NCI-H446 (cell line): Measurements from ENCODE around the gene UBASH3A.
"Not testable (repeated sequence)": the region's sequence is repeated elsewhere in the genome, so short reads cannot be mapped to it uniquely, and the experiment has no call there.

Source experiments
- DNase-seq, 2 experiments: peaks; one replicate each; lab custom pipeline; 2025; lab: John Stamatoyannopoulos, UW

Gene UBASH3A

DNA sequence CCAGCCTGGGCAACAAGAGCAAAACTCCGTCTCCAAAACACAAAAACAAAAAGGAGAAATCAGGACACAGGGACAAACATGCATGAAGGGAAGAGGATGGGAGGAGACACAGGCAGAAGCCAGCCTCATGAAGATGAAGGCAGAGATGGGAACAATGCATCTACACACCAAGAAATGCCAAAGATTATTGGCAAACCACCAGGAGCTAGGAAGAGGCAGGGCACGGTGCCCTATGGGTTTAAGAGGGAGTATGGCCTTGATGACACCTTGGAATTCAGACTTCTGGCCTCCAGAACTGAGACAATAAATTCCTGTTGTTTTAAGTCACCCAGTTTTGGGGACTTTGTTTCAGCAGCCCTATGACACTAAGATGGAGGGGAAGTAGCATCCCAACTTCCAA is 13.0 kb upstream of the UBASH3A start:
- DNase-seq = no peak

DNA sequence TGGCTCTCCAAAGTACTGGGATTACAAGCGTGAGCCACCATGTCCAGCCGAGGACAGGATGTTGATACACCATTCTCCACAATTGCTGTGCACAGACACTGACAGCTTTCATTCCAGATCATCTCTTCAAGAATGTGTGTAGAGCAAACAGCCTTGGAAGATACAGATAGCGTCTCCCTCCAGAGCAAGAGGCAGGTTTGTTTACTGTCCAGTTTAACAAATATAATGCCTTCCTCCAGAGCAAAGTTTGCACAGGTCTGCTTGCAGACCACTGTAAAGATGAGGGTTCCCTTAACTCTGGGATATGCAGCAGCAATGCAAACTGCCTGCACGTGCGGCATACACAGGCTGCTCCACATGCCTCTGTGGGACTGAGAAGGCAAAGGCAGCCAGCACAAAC is 12.4 kb upstream of the UBASH3A start:
- no peak for DNase-seq

DNA sequence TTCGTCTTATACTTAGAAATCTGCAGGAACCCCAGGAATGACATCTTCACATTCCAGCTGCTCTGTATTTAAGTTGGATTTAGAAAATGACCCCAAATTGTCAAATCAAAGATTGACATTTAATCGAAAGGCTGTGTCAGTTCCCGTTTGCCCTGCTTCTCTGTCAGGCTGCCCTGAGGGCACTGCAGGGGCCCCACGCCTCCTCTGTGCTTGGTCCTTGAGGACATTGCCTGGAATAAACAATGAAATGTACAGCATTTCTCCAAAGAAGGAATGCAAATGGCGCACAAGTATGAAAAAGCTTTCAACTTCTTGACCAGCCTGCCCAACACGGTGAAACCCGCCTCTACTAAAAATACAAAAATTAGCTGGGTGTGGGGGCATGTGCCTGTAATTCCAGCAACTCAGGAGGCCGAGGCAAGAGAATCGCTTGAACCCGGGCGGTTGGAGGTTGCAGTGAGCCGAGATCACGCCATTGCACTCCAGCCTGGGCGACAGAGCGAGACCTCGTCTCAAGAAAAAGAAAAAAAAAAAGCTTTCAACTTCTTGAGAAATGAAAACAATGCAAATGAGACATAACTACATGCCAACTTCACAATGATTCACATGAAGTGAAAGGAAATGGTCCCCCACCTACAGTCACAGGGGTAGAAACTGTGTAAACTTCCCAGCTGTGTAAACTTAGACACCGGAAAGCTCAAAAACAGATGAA is 10.8 kb upstream of the UBASH3A start:
- DNase-seq = no peak

DNA sequence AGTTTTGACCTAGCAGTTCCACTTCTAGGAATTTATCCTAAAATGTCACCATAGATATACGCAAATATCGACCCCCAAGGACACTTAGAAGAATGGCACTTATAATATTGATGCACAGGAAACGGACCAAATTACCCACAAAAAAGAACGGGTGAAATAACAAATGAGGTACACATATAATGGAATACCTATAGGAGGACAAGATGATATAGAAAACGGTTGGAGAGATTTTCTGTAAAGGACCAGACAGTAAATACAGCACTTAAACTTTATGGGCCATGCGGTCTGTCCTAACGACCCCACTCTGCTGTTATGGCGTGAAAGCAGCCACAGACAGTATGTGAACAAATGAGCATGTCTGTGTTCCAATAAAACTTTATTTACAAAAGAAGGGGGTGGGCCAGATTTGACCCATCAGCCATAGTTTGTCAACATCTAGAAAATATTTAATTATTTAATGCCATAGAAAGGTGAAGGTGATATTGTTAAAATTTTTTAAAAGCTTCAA is 10.2 kb upstream of the UBASH3A start:
- DNase-seq = no peak

DNA sequence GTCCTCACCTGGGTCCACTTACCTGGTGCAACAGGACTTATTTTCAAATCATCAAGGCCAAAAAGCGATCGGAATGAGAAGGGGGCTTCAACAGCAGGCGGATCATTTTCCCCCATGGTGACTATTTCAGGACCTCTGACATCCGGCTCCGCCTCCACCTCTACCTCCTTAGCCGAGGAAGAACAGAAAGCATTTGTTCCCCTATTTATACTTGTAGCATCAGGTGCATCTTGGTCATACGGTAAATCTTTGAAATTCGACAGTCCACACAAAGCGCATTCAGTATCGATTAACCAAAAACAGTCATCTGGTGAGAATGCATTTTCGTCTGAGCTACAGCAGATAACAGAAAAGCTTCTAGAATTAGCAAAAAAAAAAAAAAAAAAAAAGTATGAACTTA is 8.4 kb upstream of the UBASH3A start:
- no peak for DNase-seq

DNA sequence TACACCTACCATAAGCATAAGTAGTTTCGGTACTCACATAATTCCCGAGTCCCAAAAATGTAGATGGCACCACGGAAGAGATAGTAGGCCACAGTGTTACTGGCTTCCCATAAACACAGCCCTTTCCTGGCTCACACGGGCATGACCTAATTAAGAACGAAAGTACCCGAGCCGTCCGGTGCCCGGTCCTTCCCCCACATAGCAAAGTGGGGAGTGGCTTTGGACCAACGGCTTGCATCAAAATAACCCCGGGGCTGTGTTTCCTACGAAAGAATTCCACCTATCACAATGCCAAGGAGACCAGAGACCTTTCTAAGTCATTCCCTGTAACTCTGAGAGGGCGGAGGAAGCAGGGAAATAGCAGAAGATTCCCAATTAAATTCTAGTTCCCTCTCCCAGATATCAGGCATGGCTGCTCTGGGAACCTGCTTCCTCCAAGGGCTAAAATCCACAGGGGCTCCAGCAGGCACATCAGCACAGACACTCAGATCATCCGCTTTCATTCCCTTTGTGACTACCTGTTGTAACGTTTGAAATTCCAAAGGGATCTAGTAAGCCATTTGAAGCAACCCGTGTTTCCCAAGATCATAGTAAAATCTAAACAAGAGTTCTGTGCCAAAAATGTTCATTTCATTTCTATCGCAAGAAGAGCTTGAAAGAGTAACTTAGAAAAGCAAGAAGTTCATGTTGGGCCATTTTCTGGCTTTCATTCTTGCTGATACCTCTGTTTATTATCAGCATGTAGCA is 7.6 kb upstream of the UBASH3A start, which contains the start of gene TMPRSS3:
TSS of gene TMPRSS3 (minus strand) at position 148 of the 747 bp plus-strand sequence. CDS start 635 bp downstream, outside the sequence.
- DNase-seq = no peak

DNA sequence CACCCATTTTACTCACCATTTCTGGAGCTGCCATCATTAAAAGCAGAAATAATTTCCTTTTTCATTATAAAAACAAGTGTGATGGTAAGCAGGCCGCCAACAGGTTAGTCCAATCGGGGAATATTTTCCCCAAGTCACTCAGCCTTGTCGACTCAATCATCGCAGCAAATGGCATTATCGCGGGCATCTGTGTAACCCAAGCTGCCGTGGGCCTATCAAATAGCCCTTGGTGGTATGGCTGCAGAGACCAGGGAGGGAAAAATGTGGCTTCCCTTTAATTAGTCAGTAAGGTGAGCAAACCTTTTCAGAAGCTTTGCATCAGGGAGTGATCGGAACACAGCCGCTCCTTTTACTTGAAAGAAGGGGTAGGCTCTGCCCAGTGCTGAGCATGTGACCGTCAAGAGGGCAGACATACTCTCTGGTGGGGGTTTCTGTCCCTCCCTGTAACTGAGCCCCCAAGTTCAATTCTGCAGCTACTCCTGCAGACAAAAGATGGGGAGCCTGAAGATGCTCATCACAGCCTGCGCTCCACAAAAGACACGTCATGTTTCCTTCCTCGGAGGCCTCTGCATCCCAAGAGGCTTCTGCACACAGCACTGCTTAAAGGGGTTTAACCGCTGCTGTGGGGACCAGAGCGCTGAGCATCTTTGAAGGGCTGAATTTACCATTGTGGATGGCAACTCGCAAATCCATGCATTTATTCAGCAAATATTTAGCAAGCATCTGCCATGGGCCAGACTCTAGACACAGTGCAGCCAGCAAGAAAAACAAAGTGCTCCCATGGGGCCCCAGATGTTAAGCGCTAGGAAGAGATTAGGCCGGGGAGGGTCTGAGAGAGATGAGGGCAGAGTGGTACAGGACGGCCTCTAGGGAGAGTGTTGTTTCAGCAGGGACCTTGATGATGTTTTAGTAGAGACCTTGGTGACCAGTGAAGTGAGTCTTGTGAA is 6.6 kb upstream of the UBASH3A start:
- DNase-seq = no peak

DNA sequence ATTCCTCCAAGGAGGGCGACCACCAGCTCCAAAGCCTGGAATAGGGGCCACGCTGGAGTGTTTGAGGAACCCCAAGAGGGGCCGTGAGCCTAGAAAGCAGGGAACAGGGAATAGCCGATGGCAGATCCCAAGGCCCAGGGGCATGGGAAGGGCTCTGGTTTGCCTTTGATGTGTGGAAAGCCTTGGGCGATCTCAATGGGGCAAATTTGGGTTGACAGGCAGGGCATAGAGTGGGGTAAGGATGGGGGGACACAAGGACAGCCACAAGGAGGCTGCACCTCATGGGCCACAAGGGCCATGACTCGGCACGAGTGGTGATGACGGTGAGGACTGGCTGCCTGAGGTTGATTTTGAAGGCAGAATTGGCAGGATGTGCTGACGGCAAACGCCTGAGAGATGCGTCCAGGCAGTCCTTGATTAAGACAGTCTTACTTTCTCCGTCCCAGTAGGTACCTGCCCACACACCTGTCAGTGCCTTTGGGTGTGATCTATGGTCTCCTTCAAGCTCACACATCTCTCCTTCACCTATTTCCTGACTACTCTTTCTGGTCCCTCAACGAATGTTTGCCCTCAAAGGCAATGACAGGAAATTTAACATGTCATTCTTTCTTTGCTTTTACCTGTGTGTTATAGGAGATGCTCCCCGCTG is 5.8 kb upstream of the UBASH3A start:
- no peak for DNase-seq

DNA sequence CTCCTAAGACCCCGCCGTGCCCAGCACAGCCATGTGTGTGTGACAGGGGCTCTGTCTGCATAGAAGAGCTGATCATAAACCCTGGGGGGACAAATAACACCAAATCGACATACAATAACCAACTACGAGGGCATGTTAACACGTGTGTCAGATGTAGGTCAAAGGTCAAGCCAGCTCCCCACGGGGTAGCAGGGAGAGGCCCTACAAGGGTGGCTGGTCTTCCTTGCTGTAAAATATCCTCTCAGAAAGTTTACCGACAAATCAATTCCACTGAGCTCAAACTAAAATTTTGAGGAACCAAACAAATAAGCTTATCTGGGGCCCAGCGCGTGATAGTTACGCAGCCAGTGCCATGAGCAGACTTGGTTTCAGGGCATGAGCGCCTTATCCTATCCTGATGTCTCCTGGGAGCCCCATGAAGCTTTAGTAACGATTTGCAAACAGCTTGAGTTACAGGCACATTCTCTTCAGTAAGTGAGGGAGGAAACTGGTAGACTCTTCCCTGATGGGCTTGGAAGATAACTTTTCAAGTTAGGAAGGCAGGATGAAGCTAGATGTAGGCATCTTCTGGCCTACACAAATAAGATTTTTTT is 5.2 kb upstream of the UBASH3A start:
- DNase-seq = no peak

DNA sequence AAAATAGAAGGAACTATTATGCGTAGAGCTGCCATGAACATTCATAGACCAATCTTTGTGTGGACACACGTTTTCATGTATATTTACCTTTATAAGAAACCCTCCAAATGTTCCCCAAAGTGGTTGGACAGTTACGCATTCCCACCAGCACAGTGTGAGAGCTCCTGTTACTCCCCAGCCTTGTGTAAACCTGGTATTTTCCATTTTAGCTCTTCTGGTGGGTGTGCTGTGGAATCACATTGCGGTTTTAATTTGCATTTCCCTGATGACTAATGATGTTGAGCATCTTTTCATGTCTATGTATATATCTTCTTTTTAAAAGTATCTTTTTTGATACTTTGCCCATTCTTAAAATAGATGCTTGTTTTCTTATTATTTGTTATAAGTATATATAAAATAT is 3.2 kb upstream of the UBASH3A start:
- DNase-seq = no peak

DNA sequence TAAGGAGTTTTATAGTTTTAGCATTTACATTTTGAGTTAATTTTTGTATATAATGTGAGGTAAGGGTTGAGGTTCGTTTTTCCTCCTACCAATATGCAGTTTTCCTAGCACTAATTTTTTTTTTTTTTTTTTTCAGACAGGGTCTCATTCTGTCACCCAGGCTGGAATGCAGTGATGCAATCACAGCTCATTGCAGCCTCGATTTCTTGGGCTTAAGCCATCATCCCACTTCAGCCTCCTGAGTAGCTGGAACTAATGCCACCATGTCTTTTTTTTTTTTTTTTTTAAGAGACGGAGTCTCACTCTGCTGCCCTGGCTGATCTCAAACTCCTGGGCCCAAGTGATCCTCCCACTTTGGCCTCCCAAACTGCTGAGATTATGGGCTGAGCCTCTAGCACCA is 2.5 kb upstream of the UBASH3A start:
- no peak for DNase-seq

DNA sequence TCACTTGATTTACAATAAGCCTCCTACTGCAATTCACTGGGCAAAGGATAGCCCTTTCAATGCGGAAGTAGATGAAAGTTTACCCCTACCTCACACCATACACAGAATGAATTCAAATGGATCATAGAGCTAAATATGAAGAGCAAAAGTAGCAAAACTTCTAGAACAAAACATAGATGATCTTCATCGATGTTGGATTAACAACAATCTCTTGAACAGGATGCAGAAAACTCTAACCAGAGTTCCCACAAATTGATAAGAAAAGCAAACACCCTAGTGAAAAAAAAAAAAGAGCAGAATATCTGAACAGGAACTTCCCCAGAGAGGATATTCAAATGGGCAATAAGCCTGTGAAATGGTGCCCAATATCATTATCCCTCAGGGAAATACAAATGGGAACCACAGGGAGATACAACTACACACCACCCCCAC is 1.9 kb upstream of the UBASH3A start:
- no peak for DNase-seq

DNA sequence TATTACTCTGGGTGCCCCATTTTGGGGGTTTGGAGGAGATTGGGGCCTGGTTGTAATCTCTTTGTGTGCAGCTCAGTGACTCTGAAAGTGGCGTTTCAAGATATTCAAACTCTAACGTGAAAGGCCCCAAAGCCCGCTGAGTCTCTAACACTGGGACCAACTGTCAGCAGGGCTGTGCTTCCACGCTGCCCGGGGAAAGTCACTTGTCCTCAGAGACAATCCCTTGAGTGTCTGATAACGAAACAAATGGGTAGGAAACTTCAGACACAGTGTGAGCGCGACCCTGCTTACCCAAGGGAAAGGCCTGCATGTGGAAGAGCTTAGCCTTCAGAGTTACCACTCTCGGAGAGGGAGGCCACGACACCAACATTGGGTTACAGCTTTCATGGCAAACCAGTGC is 837 bp downstream of the UBASH3A start:
- no peak for DNase-seq

DNA sequence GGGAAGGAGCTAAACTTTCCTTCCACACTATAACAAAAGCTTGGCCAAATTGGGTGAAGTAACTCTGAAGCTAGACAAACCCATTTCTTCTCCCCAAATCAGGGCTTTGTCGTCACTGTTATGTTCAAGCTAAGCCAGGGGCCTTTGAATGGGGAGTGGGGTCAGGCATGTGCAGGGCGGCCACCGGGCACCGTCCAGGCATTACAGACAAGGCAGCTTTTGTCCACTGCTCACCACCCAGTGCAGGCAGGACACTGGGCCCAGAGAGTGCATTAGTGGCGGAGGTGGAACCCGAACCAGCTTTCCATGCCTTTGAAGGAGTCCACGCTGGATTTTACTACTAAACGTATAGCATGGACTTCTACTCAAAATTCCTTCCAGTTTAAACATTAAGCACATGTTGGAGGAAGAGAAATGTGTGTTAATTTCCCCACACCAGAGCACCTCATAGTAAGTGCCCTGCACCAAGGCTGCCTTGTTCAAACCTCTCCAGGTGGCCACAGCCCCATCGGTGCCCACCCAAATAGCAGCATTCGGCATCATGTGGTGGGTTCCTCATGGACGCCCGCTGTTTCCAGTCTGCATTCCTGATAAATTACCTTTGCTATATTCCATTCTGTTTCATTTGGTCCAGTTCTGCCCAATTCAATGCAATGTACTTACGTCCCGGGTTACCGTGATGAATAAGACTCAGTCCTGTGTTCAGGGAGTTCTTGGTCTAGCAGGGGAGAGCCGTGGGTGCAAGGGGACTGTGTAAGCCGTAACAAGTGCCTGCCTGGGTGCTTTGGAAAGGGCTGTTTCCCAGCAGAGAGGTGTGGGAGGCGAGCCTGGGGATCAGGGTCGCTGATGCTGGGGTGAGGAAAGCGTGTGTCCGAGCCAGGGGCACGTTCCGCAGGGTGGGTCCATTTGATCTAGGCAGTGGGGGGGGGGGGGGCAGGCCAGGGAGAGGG is 1.6 kb downstream of the UBASH3A start:
- DNase-seq = no peak

DNA sequence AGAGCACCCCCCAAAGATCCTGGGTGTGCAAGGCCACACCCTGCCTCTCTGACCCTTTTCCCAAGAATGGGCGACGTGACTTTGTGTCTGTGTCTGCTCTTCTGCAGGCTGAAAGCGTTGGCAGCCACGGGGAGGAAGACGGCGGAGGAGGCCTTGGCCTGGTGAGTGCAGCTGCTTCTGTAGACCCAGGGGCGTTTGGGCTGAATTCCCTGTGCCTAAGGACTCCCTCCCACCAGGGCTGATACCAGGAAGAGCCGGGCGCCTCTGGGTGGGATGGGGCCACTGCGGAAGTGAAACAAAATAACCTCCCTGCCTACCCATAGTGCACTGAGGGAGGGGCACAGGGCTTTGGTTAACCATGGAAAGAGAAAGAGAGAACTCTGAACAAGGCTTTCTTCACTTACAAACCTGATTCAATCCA is 2.5 kb downstream of the UBASH3A start:
- DNase-seq = no peak

DNA sequence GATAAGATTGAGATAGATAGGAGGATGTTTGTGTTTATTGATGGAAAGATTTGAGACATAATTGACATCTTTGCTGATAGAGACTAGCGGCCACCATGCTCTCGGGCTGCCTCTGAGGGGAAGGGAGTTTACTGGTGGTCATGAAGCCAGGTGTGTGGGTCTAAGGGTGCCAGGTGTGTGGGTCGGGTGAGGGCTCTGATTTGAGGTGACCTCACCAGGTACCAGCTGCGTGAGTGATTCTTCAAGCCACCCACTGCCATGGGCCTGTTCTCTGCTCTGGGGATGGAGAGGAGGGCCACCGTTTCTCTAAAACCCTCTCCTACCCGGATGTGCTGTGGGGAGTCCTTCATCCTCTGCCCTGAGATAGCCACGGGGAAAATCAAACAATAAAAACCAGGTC is 3.2 kb downstream of the UBASH3A start:
- no peak for DNase-seq

DNA sequence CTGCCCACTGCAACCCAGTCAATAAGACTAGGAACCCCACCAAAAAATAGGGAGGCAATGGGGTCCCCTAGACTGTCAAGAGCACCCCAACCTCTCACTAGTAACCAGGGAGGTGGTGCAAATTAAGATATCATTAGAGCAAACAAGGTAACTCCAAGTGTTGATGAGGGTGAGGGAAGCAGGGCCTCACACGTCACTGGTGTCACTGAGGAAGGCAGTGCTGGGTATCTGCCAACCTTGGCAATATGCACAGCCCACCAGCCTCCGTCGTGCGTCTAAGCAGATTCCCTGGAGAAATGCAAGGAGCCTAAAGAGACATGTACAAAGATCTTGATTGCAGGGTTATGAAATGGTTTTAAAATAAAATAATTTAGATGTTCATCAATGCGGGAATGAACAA is 3.8 kb downstream of the UBASH3A start:
- DNase-seq = no peak

DNA sequence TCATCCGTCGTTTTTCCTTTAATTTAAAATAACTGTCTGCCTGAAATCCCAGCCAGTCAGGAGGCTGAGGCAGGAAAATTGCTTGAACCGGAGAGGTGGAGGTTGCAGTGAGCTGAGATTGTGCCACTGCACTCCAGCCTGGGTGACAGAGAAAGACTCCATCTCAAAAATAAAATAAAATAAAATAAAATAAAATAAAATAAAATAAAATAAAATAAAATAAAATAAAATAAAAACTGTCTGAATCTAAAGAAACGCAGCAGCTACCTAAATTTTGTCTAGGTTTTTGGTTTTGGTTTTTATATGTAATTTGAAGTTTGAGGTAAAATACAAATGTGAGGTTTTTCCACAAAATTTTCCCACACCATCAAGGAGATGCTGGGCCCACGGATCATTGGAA is 5.0 kb downstream of the UBASH3A start:
- not testable (repeated sequence) for DNase-seq

DNA sequence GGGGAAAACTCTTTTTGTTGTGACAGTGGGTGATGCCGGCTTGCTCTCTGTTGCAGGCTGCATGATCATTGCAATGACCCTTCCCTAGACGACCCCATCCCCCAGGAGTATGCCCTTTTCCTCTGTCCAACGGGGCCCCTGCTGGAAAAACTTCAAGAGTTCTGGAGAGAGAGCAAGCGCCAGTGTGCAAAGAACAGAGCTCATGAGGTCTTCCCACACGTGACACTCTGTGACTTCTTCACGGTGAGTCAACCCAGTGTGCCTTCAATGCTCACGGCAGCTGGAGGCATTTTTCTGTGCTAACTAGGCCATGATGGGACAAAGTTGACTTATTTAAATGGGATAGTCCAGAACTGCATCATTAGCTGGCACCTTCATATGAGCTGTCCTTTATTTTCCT is 5.7 kb downstream of the UBASH3A start:
- DNase-seq = no peak

DNA sequence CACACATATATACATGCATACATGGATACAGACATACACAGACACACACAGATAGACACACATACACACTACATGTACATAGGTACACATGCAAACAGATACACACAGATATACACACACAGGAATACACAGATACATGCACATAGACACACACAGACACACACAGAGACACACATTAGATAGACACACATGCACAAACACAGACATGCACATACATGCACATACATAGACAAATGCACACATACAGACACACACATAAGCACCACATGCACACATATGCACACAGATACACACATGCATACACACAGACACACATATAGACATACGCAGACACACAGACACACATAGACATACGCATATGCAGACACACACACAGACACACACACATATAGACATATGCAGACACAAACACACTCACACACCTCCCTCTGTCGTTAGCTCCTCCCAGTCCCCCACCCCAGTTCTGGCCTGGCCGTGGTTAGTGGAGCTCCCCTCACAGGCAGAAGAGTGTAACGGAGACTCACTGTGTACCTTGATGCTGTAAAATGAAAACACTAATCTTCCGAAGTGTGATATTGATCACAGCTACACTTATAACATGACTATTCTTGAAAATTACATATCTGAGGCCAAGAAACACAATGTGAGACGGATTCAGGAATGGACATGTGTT is 7.6 kb downstream of the UBASH3A start:
- no peak for DNase-seq
